Measurements from ENCODE around the gene FOXD2. TPM values are rescaled to one million over a fixed set of nuclear protein-coding genes. Genes with fewer than 3 reads are reported as not detected.

Gene FOXD2
- 0.22 and 0.25 TPM in 2 replicates for total RNA-seq (2012; rRNA removed)

GRCh38 chr1:47437447-47438164, at the start of gene FOXD2:
TSS of gene FOXD2 (plus strand) at chr1:47438044. CDS start at chr1:47438136, 92 bp downstream.
- peaks cover 36% of the 10 kb centered on the region for H3K27me3 ChIP-seq (ENCODE audit: control insufficient read depth, insufficient read depth, low read length)

GRCh38 chr1:47388891-47389238, 49.0 kb upstream of the FOXD2 start:
- Histone ChIP-seq H3K4me2 (ENCODE audit: low read length) (no peak overlapping the region), H3K9me3 (replicated peaks; ENCODE audit: low read length) (no peaks in the 10 kb centered on the region), H3K4me3 (ENCODE audit: low read length) (no peak overlapping the region), H3K4me1 (ENCODE audit: control insufficient read depth, insufficient read depth, low read length) (peaks cover 8% of the 10 kb centered on the region), H3K9ac (ENCODE audit: low read depth, low read length) (no peak overlapping the region), H3K36me3 (ENCODE audit: insufficient read depth, low read length) (no peaks in the 10 kb centered on the region), H3K27me3 (ENCODE audit: control insufficient read depth, insufficient read depth, low read length) (no peaks in the 10 kb centered on the region)

More at GRCh38 chr1:47437447-47438164, at the start of gene FOXD2:
- Histone ChIP-seq H3K4me2 (ENCODE audit: low read length) (peak within 1 kb of the TSS; percentile 81), H3K36me3 (ENCODE audit: insufficient read depth, low read length) (no peaks in the 10 kb centered on the region), H3K9ac (ENCODE audit: low read depth, low read length) (peak within 1 kb of the TSS; percentile 90), H3K4me3 (ENCODE audit: low read length) (peak within 1 kb of the TSS; percentile 100), H3K9me3 (replicated peaks; ENCODE audit: low read length) (no peaks in the 10 kb centered on the region), H3K4me1 (ENCODE audit: control insufficient read depth, insufficient read depth, low read length) (peaks cover 32% of the 10 kb centered on the region)

- no peaks in the 10 kb centered on the region for H3K27me3 ChIP-seq (ENCODE audit: control insufficient read depth, insufficient read depth, low read length)
- H3K4me2 ChIP-seq (ENCODE audit: low read length): no peak overlapping the region
- no peak overlapping the region for H3K4me3 ChIP-seq (ENCODE audit: low read length)
- no peaks in the 10 kb centered on the region for H3K9me3 ChIP-seq (replicated peaks; ENCODE audit: low read length)
- no peaks in the 10 kb centered on the region for H3K36me3 ChIP-seq (ENCODE audit: insufficient read depth, low read length)
- peaks cover 8% of the 10 kb centered on the region for H3K4me1 ChIP-seq (ENCODE audit: control insufficient read depth, insufficient read depth, low read length)
- H3K9ac ChIP-seq (ENCODE audit: low read depth, low read length): no peak overlapping the region
Measured at GRCh38 chr1:47389731-47390130, 48.1 kb upstream of the FOXD2 start.

GRCh38 chr1:47390843-47391242, 47.0 kb upstream of the FOXD2 start:
- peaks cover 8% of the 10 kb centered on the region for H3K4me1 ChIP-seq (ENCODE audit: control insufficient read depth, insufficient read depth, low read length)
- no peak overlapping the region for H3K4me2 ChIP-seq (ENCODE audit: low read length)
- H3K9me3 ChIP-seq (replicated peaks; ENCODE audit: low read length): no peaks in the 10 kb centered on the region
- H3K4me3 ChIP-seq (ENCODE audit: low read length): no peak overlapping the region
- H3K27me3 ChIP-seq (ENCODE audit: control insufficient read depth, insufficient read depth, low read length): no peaks in the 10 kb centered on the region
- no peaks in the 10 kb centered on the region for H3K36me3 ChIP-seq (ENCODE audit: insufficient read depth, low read length)
- H3K9ac ChIP-seq (ENCODE audit: low read depth, low read length): no peak overlapping the region

- Histone ChIP-seq H3K27me3 (ENCODE audit: control insufficient read depth, insufficient read depth, low read length) (no peaks in the 10 kb centered on the region), H3K4me3 (ENCODE audit: low read length) (no peak overlapping the region), H3K36me3 (ENCODE audit: insufficient read depth, low read length) (no peaks in the 10 kb centered on the region)
Measured at GRCh38 chr1:47393141-47393540, 44.7 kb upstream of the FOXD2 start.

GRCh38 chr1:47395433-47395832, 42.4 kb upstream of the FOXD2 start:
- Histone ChIP-seq H3K4me1 (ENCODE audit: control insufficient read depth, insufficient read depth, low read length) (peaks cover 8% of the 10 kb centered on the region), H3K27me3 (ENCODE audit: control insufficient read depth, insufficient read depth, low read length) (peaks cover 3% of the 10 kb centered on the region), H3K36me3 (ENCODE audit: insufficient read depth, low read length) (no peaks in the 10 kb centered on the region), H3K9ac (ENCODE audit: low read depth, low read length) (no peak overlapping the region), H3K4me3 (ENCODE audit: low read length) (no peak overlapping the region), H3K4me2 (ENCODE audit: low read length) (no peak overlapping the region), H3K9me3 (replicated peaks; ENCODE audit: low read length) (no peaks in the 10 kb centered on the region)

More at GRCh38 chr1:47393141-47393540, 44.7 kb upstream of the FOXD2 start:
- peaks cover 8% of the 10 kb centered on the region for H3K4me1 ChIP-seq (ENCODE audit: control insufficient read depth, insufficient read depth, low read length)
- H3K9me3 ChIP-seq (replicated peaks; ENCODE audit: low read length): no peaks in the 10 kb centered on the region
- peak overlapping the region; percentile 24 for H3K4me2 ChIP-seq (ENCODE audit: low read length)
- no peak overlapping the region for H3K9ac ChIP-seq (ENCODE audit: low read depth, low read length)

GRCh38 chr1:47396671-47397196, 41.1 kb upstream of the FOXD2 start:
- H3K9me3 ChIP-seq (replicated peaks; ENCODE audit: low read length): no peaks in the 10 kb centered on the region
- no peak overlapping the region for H3K4me3 ChIP-seq (ENCODE audit: low read length)
- peaks cover 8% of the 10 kb centered on the region for H3K4me1 ChIP-seq (ENCODE audit: control insufficient read depth, insufficient read depth, low read length)
- H3K4me2 ChIP-seq (ENCODE audit: low read length): no peak overlapping the region
- no peak overlapping the region for H3K9ac ChIP-seq (ENCODE audit: low read depth, low read length)
- H3K27me3 ChIP-seq (ENCODE audit: control insufficient read depth, insufficient read depth, low read length): peaks cover 3% of the 10 kb centered on the region
- H3K36me3 ChIP-seq (ENCODE audit: insufficient read depth, low read length): no peaks in the 10 kb centered on the region

GRCh38 chr1:47399138-47399845, 38.6 kb upstream of the FOXD2 start:
- no peaks in the 10 kb centered on the region for H3K9me3 ChIP-seq (replicated peaks; ENCODE audit: low read length)
- H3K36me3 ChIP-seq (ENCODE audit: insufficient read depth, low read length): no peaks in the 10 kb centered on the region
- H3K27me3 ChIP-seq (ENCODE audit: control insufficient read depth, insufficient read depth, low read length): peaks cover 3% of the 10 kb centered on the region
- no peaks in the 10 kb centered on the region for H3K4me1 ChIP-seq (ENCODE audit: control insufficient read depth, insufficient read depth, low read length)
- H3K4me2 ChIP-seq (ENCODE audit: low read length): no peak overlapping the region
- H3K9ac ChIP-seq (ENCODE audit: low read depth, low read length): no peak overlapping the region
- H3K4me3 ChIP-seq (ENCODE audit: low read length): no peak overlapping the region

- Histone ChIP-seq H3K9ac (ENCODE audit: low read depth, low read length) (no peak overlapping the region), H3K9me3 (replicated peaks; ENCODE audit: low read length) (no peaks in the 10 kb centered on the region), H3K36me3 (ENCODE audit: insufficient read depth, low read length) (no peaks in the 10 kb centered on the region), H3K4me2 (ENCODE audit: low read length) (no peak overlapping the region), H3K4me1 (ENCODE audit: control insufficient read depth, insufficient read depth, low read length) (no peaks in the 10 kb centered on the region), H3K27me3 (ENCODE audit: control insufficient read depth, insufficient read depth, low read length) (peaks cover 3% of the 10 kb centered on the region), H3K4me3 (ENCODE audit: low read length) (no peak overlapping the region)
Measured at GRCh38 chr1:47399846-47400155, 38.0 kb upstream of the FOXD2 start.

- Histone ChIP-seq H3K27me3 (ENCODE audit: control insufficient read depth, insufficient read depth, low read length) (peaks cover 3% of the 10 kb centered on the region), H3K9ac (ENCODE audit: low read depth, low read length) (no peak overlapping the region), H3K4me1 (ENCODE audit: control insufficient read depth, insufficient read depth, low read length) (peaks cover under 1% of the 10 kb centered on the region), H3K4me2 (ENCODE audit: low read length) (no peak overlapping the region), H3K9me3 (replicated peaks; ENCODE audit: low read length) (no peaks in the 10 kb centered on the region), H3K4me3 (ENCODE audit: low read length) (no peak overlapping the region), H3K36me3 (ENCODE audit: insufficient read depth, low read length) (no peaks in the 10 kb centered on the region)
Measured at GRCh38 chr1:47401761-47402160, 36.1 kb upstream of the FOXD2 start.

GRCh38 chr1:47402591-47402990, 35.3 kb upstream of the FOXD2 start:
- Histone ChIP-seq H3K4me3 (ENCODE audit: low read length) (no peak overlapping the region), H3K4me2 (ENCODE audit: low read length) (no peak overlapping the region), H3K9me3 (replicated peaks; ENCODE audit: low read length) (no peaks in the 10 kb centered on the region), H3K36me3 (ENCODE audit: insufficient read depth, low read length) (no peaks in the 10 kb centered on the region), H3K27me3 (ENCODE audit: control insufficient read depth, insufficient read depth, low read length) (peaks cover 3% of the 10 kb centered on the region), H3K4me1 (ENCODE audit: control insufficient read depth, insufficient read depth, low read length) (peaks cover 9% of the 10 kb centered on the region), H3K9ac (ENCODE audit: low read depth, low read length) (no peak overlapping the region)
